Endothelial cell (in vitro differentiated cells): ENCODE results near the gene PAPPA2. TPM values are rescaled to one million over a fixed set of nuclear protein-coding genes. Genes with fewer than 3 reads are reported as not detected.

ENCODE experiments used
- DNase-seq: peaks from one replicate; pipeline ENCODE4 v3.0.0; 2021; ENCODE audit warnings: low spot score
- H3K27ac Mint-ChIP-seq: one replicate; pipeline ENCODE4 v1.8.0; 2021; ENCODE audit warnings: mixed read lengths, inconsistent platforms; ENCODE audit not compliant: unreplicated experiment
- H3K27me3 Mint-ChIP-seq: one replicate; pipeline ENCODE4 v1.8.0; 2021; ENCODE audit warnings: mild to moderate bottlenecking, moderate library complexity, mixed read lengths, inconsistent platforms; ENCODE audit not compliant: unreplicated experiment
- H3K36me3 Mint-ChIP-seq: one replicate; pipeline ENCODE4 v1.8.0; 2021; ENCODE audit warnings: mild to moderate bottlenecking, low read depth, mixed read lengths, inconsistent platforms; ENCODE audit not compliant: unreplicated experiment
- H3K4me1 Mint-ChIP-seq: one replicate; pipeline ENCODE4 v1.8.0; 2021; ENCODE audit warnings: mild to moderate bottlenecking, mixed read lengths, inconsistent platforms; ENCODE audit not compliant: unreplicated experiment
- H3K4me3 Mint-ChIP-seq: one replicate; pipeline ENCODE4 v1.8.0; 2021; ENCODE audit warnings: mild to moderate bottlenecking, mixed read lengths, inconsistent platforms; ENCODE audit not compliant: unreplicated experiment
- H3K9me3 Mint-ChIP-seq: one replicate; pipeline ENCODE4 v1.8.0; 2021; ENCODE audit warnings: mixed read lengths, inconsistent platforms; ENCODE audit not compliant: unreplicated experiment
- total RNA-seq: library from RNA; stranded (reverse); fragmentation: NEBNext Ultra II Directional; extraction: Animal tissue kit (Norgen Biotek cat#: 25700); gene quantifications from one replicate; pipeline ENCODE4 v1.2.1, GENCODE V29; 2021; ENCODE audit not compliant: unreplicated experiment
- TF ChIP-seq, protein P1 (sequence below): fragments of 200-600 bp; sonication (generic); IDR thresholded peaks from one replicate; pipeline ENCODE4 v1.5.0; 2021; ENCODE audit warnings: antibody characterized with exemption; ENCODE audit not compliant: unreplicated experiment

Gene PAPPA2
- total RNA-seq, 1 donor from 2014 or later = 0.33 TPM

DNA sequence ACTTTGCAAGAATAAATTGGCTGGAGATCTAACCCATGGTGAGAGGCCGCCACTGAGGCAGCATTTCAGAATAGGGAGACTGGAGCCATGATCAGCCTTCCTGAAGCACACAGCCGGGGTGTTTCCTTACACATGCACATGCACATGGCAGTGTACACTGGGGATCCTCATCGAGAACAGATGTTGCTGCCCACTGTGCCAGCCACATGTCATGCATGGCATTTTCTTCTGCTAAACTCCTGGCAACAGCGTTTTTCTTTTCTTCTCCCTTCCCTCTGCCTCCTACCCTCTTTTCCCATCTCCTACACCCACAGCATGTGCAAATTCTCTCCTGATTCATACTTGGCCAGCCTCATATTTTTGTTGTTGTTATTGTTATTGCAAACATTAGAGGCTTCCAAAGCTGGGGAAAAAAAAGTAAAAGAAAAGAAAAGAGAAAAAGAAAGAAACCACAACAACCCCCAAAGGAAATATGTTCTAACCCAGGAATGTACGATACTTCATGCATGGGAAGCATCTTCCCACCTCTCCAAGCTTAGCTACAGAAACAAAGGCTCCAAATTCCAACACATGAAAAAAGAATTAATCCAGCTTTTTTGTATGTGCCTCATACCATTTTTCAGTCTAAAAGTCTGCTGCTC lies 357.5 kb downstream of the PAPPA2 start:
- Mint-ChIP-seq H3K4me3 (no peak overlapping the region), H3K9me3 (no peaks in the 10 kb centered on the region), H3K36me3 (no peaks in the 10 kb centered on the region), H3K4me1 (no peaks in the 10 kb centered on the region), H3K27me3 (no peaks in the 10 kb centered on the region), H3K27ac (no peak overlapping the region)
- TF ChIP-seq, protein P1, sequence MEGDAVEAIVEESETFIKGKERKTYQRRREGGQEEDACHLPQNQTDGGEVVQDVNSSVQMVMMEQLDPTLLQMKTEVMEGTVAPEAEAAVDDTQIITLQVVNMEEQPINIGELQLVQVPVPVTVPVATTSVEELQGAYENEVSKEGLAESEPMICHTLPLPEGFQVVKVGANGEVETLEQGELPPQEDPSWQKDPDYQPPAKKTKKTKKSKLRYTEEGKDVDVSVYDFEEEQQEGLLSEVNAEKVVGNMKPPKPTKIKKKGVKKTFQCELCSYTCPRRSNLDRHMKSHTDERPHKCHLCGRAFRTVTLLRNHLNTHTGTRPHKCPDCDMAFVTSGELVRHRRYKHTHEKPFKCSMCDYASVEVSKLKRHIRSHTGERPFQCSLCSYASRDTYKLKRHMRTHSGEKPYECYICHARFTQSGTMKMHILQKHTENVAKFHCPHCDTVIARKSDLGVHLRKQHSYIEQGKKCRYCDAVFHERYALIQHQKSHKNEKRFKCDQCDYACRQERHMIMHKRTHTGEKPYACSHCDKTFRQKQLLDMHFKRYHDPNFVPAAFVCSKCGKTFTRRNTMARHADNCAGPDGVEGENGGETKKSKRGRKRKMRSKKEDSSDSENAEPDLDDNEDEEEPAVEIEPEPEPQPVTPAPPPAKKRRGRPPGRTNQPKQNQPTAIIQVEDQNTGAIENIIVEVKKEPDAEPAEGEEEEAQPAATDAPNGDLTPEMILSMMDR = no peak
- no peak for DNase-seq

DNA sequence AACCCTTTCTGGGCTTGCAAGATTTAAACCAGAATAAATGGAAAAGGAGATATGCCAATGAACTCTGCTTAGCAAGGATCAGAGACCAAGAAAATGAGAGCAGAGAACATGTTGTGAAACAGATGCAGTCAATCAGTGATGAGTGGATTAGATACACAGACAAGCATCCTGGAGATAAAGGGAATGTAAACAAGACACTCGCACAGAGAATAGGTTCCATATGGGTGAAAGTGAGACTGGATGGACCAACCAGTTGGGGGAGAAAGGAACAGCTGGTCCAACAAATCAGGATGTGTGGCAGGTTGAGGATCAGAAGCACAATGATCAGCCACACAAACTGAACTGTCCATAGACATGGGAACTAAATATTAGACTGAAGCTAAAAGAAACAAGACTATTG lies 363.3 kb downstream of the PAPPA2 start:
- no peak overlapping the region for H3K4me3 Mint-ChIP-seq
- H3K36me3 Mint-ChIP-seq = no peaks in the 10 kb centered on the region
- no peaks in the 10 kb centered on the region for H3K9me3 Mint-ChIP-seq
- no peaks in the 10 kb centered on the region for H3K4me1 Mint-ChIP-seq
- TF ChIP-seq, protein P1 = no peak
- DNase-seq = no peak
- no peaks in the 10 kb centered on the region for H3K27me3 Mint-ChIP-seq
- no peak overlapping the region for H3K27ac Mint-ChIP-seq

DNA sequence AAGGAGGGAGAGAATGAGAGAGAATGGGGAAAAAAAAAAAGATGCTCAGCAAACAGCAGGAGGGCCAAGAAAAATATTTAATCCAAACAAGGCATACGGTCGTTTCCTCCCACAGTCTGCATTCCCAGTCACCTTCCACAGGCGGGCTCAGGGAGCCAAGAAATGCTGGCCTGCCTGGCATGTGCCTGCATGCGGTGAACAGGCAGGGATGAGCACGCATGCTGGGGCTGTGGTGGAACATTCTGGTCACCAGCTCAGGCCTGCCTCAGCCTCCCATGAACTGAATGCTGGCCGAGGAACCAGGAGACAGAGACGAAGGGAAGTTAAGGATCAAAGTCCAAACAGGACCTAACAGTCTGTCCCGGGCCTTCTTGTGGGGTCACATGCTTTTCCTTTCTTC lies 366.3 kb downstream of the PAPPA2 start:
- no peak for DNase-seq
- no peaks in the 10 kb centered on the region for H3K4me1 Mint-ChIP-seq
- no peaks in the 10 kb centered on the region for H3K36me3 Mint-ChIP-seq
- TF ChIP-seq, protein P1 = no peak
- no peak overlapping the region for H3K4me3 Mint-ChIP-seq
- H3K27me3 Mint-ChIP-seq = no peaks in the 10 kb centered on the region
- no peaks in the 10 kb centered on the region for H3K9me3 Mint-ChIP-seq
- H3K27ac Mint-ChIP-seq = no peak overlapping the region

DNA sequence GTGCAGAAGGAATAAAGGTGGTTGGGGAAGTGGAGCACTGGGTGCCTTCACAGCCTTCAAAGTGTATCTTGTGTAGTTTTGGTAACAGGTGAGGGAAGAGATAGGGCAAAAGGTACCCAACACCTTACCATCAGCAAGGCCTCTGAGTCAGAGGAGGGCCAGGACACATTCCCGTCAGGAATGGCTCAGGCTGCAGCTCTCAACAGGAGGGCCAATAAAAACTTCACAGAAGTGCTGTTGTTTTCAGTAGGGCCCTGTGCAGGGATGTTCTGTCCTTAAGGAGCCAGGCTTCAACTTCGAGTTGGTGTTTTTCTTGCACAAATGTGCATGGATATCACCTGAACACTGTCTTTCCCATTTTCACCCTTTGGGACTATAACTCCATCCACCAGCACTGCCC lies 368.2 kb downstream of the PAPPA2 start:
- Mint-ChIP-seq H3K9me3 (no peaks in the 10 kb centered on the region), H3K4me3 (no peak overlapping the region), H3K36me3 (no peaks in the 10 kb centered on the region), H3K27me3 (no peaks in the 10 kb centered on the region), H3K27ac (no peak overlapping the region), H3K4me1 (no peaks in the 10 kb centered on the region)
- no peak for DNase-seq
- TF ChIP-seq, protein P1 = no peak

DNA sequence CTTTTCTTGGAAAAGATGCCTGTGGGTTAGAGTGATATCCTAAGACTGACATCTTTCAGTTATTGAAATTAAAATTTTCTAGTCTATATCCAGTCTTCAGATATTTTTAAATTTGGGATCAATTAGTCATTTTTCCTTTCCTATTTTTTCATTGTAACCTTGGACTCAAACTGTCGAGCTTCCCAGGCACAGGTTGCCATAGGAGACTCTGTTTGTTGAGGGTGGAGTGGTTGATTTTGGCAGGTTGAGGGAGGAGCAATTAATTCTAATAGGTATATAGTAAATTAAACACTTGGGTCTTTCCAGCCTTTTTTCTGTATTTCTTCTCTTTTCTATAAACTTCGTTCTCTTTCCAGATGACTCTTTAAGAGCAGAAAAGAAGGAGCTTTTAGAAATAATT lies 374.7 kb downstream of the PAPPA2 start:
- H3K4me3 Mint-ChIP-seq = no peak overlapping the region
- H3K9me3 Mint-ChIP-seq = no peaks in the 10 kb centered on the region
- peaks cover 1% of the 10 kb centered on the region for H3K27me3 Mint-ChIP-seq
- no peak overlapping the region for H3K27ac Mint-ChIP-seq
- no peaks in the 10 kb centered on the region for H3K36me3 Mint-ChIP-seq
- no peak for DNase-seq
- TF ChIP-seq, protein P1 = no peak
- no peaks in the 10 kb centered on the region for H3K4me1 Mint-ChIP-seq
